PFSK-1 (cell line): ENCODE data around the gene CHMP5.

ENCODE experiments used
- FOXP2 ChIP-seq: optimal IDR thresholded peaks from 2 replicates; pipeline ENCODE3; 2011; ENCODE audit warnings: borderline replicate concordance, control low read depth, inconsistent platforms; ENCODE audit not compliant: insufficient read depth; ENCODE audit errors: extremely low read length, extremely low read depth
- POLR2AphosphoS5 ChIP-seq: IDR thresholded peaks from 2 replicates; pipeline ENCODE4 v1.6.1; 2012; ENCODE audit warnings: low read depth, mild to moderate bottlenecking, control low read depth, low read length, moderate library complexity
- SIN3A ChIP-seq: IDR thresholded peaks from 2 replicates; pipeline ENCODE4 v1.6.1; 2012; ENCODE audit warnings: mild to moderate bottlenecking, low read length, moderate library complexity, borderline replicate concordance; ENCODE audit not compliant: insufficient read depth
- TAF1 ChIP-seq: IDR thresholded peaks from 2 replicates; pipeline ENCODE4 v1.6.1; 2012; ENCODE audit warnings: low read length, control low read depth, borderline replicate concordance; ENCODE audit not compliant: insufficient read depth
- TF ChIP-seq, protein P1 (sequence below), 2 experiments: IDR thresholded peaks; 2 replicates each; pipeline versions ENCODE4 v1.6.1 to v1.8.0; 2011 to 2012; ENCODE audit warnings: low read depth in 2 of 2, low read length in 2 of 2, control low read depth in 1 of 2, inconsistent platforms in 1 of 2, mild to moderate bottlenecking in 1 of 2, moderate library complexity in 1 of 2; ENCODE audit not compliant: insufficient read depth in 1 of 2

CHMP5 gene

DNA sequence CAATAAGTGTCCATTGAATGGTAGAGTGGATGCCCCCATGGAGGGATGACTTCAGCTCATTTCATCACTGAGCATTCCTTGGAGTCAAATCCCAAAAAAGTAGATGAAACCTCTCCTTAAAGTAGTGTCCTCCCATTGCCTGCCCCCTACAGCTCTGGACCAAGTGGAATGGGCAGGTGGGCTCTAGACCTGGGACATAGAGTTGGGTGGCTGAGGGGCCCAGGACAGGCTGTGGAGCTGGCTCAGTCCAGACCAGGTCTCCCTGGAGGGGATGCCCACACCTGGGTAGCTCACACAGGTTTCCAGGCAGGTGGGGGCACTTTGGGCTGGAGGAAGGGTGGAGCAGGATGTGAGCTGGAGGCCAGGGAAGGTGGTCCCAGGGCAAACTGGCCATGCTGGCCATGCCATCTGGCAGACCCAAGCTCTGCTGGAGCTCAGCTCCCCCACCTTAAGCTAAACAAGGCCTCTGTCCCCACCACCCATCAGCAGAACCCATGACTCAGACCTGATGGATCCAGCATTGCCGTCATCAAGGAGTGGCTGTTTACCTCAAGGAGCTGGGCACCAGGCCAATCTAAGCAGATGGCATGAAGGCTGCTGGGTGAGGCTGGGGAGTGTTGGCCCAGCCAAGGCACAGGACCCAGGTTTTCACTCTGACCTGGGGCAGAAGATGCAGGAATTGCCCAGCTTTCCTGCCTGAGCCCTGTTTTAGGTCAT lies 31.1 kb upstream of the CHMP5 start:
- TF ChIP-seq FOXP2 (no peak), TAF1 (no peak), SIN3A (no peak), POLR2AphosphoS5 (no peak)
- TF ChIP-seq, protein P1, sequence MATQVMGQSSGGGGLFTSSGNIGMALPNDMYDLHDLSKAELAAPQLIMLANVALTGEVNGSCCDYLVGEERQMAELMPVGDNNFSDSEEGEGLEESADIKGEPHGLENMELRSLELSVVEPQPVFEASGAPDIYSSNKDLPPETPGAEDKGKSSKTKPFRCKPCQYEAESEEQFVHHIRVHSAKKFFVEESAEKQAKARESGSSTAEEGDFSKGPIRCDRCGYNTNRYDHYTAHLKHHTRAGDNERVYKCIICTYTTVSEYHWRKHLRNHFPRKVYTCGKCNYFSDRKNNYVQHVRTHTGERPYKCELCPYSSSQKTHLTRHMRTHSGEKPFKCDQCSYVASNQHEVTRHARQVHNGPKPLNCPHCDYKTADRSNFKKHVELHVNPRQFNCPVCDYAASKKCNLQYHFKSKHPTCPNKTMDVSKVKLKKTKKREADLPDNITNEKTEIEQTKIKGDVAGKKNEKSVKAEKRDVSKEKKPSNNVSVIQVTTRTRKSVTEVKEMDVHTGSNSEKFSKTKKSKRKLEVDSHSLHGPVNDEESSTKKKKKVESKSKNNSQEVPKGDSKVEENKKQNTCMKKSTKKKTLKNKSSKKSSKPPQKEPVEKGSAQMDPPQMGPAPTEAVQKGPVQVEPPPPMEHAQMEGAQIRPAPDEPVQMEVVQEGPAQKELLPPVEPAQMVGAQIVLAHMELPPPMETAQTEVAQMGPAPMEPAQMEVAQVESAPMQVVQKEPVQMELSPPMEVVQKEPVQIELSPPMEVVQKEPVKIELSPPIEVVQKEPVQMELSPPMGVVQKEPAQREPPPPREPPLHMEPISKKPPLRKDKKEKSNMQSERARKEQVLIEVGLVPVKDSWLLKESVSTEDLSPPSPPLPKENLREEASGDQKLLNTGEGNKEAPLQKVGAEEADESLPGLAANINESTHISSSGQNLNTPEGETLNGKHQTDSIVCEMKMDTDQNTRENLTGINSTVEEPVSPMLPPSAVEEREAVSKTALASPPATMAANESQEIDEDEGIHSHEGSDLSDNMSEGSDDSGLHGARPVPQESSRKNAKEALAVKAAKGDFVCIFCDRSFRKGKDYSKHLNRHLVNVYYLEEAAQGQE (IDR thresholded peaks at IDR 0.05; ENCODE audit: insufficient read depth in 1 of 2, low read depth in 2 of 2, low read length in 2 of 2): no peak

DNA sequence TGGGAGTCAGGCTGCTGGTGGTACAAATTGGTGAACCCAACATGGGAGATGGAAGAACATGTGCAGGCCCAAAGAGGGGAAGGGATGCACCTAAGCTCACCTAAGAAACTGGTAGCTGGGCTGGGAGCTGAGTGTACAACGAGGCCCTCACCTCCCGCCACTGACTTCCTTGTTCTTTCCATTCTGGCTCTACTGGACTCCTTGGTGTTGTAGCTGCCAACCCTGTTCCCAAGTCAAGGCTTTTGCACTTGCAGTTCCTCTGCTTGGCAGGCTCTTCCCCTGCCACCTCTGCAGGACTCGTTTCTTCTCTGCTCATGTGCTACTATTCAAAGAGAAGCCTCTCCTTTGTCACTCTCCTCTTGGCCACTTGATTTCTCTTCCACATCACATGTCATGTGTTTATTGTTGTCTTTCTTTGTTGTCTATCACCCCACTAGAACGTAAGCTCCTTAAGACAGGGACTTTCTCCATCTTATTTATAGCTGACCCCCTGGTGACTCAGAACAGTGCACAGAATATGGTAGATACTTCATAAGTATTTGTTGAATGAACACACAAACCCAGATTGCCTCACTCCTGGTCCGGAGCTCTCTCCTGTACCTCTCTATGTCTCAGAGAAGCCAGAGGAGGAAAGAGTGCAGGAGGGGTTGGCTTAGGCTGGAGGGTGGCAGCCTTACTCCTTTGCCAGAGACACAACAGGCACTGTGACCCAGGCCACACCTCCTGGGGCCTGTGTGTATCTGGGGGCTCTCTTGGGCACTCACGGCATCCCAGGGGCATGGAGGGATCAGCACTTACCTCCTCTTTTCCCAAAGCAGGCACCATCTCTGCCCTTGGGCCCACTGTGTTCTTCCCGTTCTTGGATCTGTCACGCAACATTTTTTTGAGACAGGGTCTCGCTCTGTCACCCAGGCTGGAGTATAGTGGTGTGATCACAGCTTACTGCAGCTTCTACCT lies 30.1 kb upstream of the CHMP5 start:
- no peak for TF ChIP-seq SIN3A
- TF ChIP-seq, protein P1 (IDR thresholded peaks at IDR 0.05; ENCODE audit: insufficient read depth in 1 of 2, low read depth in 2 of 2, low read length in 2 of 2): no peak
- TF ChIP-seq TAF1: no peak
- no peak for TF ChIP-seq POLR2AphosphoS5
- TF ChIP-seq FOXP2: no peak

DNA sequence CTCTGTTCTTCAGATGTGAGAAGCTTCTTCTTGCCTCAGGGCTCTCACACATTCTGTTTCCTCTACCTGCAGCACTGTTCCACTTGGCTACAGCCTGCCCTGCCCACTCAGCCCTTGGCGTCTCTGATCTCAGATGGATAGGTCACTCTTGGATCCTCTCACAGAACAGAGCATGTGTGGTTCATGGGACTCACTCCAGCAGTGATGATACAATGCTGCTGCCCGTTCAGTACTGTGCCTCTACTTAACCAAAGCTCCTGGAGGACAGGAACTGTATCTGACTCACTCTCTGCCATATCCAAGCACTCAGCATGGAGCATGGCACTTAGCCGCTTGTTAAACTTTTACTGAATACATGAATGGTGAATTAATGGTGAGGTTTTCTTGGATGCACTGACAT lies 28.3 kb upstream of the CHMP5 start:
- no peak for TF ChIP-seq TAF1
- no peak for TF ChIP-seq POLR2AphosphoS5
- TF ChIP-seq SIN3A: no peak
- TF ChIP-seq, protein P1 (IDR thresholded peaks at IDR 0.05; ENCODE audit: insufficient read depth in 1 of 2, low read depth in 2 of 2, low read length in 2 of 2): no peak
- no peak for TF ChIP-seq FOXP2

DNA sequence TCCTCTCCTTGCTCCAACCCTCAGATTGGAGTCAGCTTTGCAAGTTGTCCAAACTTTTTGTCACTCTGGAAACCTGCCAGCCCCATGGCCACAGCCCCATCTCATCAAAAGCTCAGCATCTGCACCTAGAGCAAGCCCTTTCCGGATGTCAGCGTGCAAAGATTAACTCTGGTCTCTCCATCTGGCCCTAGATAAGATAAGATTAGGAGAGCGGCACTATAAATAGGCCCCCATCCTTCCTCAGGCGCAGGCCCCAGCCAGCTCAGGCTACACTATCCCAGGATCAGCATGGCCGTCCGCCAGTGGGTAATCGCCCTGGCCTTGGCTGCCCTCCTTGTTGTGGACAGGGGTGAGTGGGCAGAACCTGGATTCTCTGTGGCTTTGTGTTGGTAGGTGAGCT lies 24.9 kb upstream of the CHMP5 start, which contains the start of gene SPINK4:
TSS of gene SPINK4 (plus strand) at position 247 of the 400 bp plus-strand sequence. CDS start at position 289, 42 bp downstream.
- TF ChIP-seq POLR2AphosphoS5: no peak
- TF ChIP-seq, protein P1 (IDR thresholded peaks at IDR 0.05; ENCODE audit: insufficient read depth in 1 of 2, low read depth in 2 of 2, low read length in 2 of 2): no peak
- no peak for TF ChIP-seq FOXP2
- no peak for TF ChIP-seq SIN3A
- no peak for TF ChIP-seq TAF1
